GM21717 (cell line): Measurements from ENCODE around the gene RECK.
A peak's percentile ranks its signal among the peaks of the same experiment; 100 is the strongest.
"Not testable (repeated sequence)": the region's sequence is repeated elsewhere in the genome, so short reads cannot be mapped to it uniquely, and the experiment has no call there.

ENCODE experiments used
- ATAC-seq: cut with Tn5 transposase; IDR thresholded peaks from one replicate; pipeline ENCODE4 v1.9.1; 2021; ENCODE audit warnings: mild to moderate bottlenecking, moderate library complexity; ENCODE audit not compliant: unreplicated experiment

Gene RECK, protein sequence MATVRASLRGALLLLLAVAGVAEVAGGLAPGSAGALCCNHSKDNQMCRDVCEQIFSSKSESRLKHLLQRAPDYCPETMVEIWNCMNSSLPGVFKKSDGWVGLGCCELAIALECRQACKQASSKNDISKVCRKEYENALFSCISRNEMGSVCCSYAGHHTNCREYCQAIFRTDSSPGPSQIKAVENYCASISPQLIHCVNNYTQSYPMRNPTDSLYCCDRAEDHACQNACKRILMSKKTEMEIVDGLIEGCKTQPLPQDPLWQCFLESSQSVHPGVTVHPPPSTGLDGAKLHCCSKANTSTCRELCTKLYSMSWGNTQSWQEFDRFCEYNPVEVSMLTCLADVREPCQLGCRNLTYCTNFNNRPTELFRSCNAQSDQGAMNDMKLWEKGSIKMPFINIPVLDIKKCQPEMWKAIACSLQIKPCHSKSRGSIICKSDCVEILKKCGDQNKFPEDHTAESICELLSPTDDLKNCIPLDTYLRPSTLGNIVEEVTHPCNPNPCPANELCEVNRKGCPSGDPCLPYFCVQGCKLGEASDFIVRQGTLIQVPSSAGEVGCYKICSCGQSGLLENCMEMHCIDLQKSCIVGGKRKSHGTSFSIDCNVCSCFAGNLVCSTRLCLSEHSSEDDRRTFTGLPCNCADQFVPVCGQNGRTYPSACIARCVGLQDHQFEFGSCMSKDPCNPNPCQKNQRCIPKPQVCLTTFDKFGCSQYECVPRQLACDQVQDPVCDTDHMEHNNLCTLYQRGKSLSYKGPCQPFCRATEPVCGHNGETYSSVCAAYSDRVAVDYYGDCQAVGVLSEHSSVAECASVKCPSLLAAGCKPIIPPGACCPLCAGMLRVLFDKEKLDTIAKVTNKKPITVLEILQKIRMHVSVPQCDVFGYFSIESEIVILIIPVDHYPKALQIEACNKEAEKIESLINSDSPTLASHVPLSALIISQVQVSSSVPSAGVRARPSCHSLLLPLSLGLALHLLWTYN

DNA sequence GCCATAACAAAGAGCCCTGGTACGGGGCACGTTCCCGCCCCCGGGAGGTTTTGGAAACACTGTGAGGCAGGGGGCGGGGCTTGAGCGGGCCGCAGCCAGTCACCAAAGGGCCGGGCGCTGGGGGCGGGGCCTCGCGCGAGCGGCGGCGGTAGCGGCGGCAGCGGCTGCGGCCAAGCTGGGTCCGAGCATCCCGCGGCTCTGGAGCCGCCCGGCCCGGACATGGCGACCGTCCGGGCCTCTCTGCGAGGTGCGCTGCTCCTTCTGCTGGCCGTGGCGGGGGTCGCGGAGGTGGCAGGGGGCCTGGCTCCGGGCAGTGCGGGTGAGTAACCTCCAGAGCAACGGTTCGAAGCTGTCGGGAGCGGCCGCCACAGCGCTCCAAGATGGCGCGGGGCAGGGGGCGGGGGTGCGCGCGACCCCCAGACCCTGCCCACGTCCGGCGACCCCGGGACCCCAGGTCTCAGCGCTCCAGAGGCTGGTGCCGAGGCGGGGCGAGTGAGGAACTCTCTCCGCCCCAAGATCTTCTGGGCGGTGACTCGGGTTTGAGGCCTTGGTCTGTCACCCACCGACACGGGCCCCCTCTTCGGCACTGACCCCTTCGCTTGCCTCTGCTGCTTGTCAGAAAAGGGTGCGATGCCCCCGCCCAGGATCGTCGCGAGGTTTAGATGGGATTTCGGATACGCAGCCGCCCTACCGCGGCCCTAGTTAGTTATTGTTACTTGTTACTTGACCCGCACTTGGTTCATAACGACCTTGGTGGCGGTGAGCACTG, at the start of gene RECK:
Gene RECK, plus strand, starts transcription at position 134 of the 769 bp plus-strand sequence. Its CDS starts 86 bp downstream, at position 220.
- peak; percentile 75 for ATAC-seq

DNA sequence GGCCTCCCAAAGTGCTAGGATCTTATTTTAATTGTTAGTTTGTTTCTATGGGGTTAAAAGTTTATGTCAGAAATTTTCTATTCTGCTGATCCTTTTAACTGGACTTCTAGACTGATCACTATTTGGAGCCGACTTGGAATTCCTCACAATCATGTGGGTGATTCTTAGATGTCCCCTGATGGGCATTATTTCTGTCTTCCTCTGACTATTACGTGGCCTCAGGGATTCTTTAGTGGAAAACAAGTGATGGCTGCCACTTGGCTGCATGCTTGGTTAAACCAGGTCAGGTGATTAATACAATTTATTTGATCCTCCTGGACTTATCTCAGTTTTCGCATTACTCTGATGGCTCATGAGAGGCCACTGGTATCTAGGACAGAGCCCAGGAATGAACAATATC, 46.6 kb upstream of the RECK start:
- no peak for ATAC-seq

DNA sequence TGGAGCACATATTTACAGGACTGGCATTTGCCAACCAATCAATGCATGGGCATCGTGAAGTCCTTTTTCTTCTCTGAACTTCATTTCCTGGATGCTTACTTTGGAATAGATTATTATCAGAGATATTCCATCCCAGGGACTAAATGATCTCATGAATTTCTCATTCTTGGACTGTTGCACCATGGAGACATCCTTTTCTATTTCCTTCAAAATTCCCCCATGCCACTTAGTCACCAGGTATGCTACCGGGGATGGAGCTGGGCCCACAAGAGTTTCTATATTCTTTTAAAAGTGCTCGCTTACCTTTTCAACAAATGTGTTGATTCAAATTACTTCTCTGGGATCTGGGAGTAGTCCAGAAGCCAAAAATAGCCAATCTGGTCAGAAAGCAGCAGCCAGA, 43.6 kb upstream of the RECK start:
- not testable (repeated sequence) for ATAC-seq

DNA sequence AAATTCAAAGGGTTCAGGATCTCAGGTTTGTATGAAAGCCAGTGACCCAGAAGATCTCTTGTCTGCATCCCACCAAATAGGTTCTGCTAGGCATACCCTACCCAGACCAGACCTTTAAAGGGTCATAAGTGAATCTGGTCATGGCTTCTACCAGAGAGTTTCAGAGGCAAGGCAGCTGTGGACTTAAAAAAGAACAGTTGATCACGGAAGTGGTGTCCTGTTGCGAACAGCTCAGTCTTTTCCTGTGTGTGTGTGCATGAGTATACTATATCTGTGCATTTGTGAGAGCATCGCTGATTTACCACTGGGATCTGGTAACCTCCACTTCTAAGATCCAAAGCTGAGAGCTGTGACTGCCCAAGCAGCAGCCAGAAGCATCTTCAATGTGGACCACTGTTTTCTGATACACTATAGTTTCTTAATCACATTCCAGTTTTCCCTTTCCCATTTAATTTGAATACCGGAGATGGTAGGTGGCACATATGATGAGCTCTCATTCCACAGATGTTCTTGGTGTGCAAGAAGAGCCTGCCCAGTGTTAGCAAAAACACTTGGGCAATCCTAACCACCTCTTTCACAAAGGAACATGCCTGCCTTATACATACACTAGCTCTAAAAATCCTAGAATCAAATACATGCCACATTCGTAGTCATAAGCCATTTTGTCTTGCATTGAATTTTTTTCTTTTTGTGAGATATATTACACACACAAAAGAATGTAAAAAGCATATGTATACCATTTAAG, 42.6 kb upstream of the RECK start:
- ATAC-seq = no peak

DNA sequence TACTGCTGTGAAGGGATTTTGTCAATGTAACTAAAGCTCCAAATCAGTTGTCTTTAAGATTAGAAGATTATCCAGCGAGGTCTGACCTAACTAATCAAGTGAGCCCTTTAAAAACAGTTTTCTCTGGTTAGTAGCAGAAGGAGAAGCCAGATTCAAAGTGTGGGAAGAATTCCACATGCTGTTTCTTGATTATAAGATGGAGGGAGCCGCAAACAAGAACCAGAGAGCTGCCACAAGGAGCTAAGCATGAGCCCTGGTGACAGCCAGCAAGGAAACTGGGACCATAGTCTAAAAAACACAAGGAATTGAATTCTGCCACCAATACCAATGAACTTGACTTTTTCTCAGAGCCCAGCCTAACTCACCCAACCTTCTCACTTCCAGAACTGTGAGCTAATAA, 41.8 kb upstream of the RECK start:
- no peak for ATAC-seq

DNA sequence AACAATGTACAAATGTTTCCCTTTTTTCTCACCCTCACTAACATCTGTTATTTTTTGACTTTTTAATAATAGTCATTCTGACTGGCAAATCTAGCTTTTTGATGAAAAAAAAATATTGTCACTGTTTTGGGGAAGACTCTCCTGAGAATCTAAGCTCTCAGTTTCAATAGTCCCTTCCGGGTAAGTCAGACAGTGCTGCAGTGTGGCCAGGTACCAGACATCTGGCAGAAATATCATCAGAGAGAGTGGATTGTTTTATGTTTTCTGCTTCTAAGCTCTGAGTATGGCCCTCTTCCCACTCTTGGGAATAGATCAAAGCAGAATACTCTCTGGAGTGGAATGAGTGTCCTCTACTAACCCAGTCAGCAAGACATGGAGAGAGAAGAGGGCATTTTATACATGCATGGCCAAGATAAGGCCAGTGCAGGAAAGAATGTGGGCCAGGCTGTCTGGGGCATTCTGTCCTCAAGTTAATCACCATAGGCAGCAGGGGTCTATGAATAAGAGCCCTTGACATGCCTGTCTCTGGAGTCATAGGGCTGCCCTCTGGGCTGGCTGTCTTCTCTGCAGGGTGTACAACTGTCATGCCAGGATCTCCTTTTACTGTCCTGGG, 40.2 kb upstream of the RECK start:
- ATAC-seq = no peak

DNA sequence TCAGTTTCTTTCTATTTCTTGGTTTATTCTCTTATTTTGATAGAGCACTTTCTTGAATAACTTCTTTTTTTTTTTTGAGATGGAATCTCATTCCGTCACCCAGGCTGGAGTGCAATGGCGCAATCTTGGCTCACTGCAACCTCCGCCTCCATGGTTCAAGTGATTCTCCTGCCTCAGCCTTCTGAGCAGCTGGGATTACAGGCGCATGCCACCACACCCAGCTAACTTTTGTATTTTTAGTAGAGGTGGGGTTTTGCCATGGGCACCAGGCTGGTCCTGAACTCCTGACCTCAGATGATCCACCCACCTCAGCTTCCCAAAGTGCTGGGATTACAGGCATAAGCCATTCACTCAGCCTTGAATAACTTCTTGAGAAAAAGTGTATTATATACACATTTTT, 39.7 kb upstream of the RECK start:
- ATAC-seq = not testable (repeated sequence)

DNA sequence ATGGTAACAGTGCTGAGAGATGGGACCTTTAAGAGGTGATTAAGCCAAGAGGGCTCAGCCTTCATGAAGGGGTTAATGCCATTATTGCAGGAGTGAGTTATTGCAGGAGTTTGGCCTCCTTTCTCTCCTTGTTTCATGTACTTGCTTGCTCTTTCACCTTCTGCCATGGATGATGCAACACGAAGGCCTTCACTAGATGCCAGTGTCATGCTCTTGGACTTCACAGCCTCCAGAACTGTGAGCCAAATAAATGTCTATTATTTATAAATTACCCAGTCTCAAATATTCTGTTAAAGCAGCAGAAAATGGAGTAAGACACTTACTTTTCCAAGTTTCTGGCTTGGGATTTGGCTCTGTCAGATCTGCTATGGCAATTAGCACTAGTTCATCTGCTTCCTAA, 38.4 kb upstream of the RECK start:
- ATAC-seq = no peak

DNA sequence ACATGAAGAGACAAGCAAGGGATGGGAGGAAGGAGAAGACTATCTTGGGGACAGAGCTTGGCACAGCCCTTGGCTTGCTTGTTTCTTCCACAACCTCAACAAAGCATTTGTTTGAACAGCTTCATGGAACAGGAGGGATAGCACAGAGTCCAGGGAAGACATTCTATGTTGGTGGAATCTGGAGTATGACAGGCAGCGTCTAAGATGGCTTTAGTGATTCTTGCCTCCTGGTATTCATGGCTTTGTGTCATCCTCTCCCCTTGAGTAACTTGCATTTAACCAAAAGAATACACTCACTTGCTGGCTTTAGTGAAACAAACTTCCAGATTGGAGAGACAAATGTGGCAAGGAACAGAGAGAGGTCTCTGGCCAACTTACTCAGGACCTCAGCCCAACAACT, 30.8 kb upstream of the RECK start:
- no peak for ATAC-seq

DNA sequence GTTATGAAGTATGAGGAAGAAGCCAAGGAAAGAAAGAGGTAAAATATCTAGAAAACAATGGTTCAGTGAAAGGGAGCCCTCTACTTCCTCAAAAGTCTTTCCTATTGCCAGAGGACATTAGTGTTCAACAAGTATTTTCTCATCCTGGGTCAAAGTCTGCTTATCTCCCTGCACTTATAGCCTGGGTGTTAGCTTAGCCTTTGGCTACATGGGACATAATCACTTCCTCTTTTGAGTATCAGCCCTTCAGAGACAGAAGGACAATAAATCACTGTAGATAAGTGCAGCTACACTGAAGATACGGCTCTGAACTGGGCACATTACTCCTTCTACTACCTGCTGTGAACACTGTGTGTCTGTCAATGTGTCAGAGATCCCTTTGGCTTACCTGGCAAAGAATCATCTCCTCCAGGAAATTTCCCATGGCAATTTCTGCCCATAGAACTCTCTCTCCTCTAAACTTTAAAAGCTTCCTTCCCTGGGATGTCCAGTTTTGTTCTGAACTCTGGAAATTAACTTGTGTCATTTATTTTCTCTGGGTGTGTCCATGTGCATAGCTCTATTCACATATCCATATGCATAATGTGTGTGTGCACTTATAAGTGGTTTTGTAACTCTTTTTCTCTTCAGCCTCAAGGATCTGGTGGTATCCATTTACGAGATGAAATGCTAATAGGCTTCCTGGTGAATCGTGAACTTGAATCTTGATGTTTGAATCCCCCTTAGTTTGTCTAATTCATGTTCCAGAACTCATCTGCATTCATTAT, 30.0 kb upstream of the RECK start:
- no peak for ATAC-seq

DNA sequence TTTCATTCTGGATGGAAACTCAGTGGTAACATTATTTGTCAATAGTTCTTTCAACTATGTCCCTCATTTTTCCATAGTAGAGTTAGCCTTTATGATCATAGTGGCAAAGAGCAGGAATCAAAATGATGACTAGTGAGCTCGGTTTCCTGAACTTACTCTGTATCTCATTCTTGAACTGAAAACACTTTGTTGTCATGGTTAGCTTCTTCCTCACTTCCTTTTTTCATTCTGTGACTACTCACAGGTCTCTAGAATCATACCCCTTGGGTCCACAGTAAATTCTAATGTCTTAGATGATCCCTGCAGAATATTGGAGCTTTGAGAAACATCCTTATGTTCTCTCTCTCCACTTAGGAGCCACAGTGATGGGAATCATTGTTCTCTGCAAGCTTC, 29.4 kb upstream of the RECK start:
- ATAC-seq = no peak

DNA sequence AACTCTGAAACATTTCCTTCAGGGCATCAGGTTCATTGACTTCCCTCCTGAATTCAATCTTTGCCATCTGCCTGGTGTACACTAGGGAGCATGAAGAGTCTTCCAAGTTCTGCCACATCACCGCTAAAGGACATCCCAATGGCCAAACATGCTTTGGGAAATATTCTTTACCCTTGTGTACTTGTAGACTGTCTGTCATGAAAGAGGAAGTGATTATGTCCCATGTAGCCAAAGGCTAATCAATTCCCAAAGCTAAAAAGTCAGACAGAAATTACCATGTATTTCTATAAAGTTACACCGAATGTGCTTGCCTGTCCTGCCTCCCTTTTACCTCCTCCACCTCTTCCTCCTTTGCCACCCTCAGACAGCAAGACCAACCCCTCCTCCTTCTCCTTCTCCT, 28.9 kb upstream of the RECK start:
- no peak for ATAC-seq

DNA sequence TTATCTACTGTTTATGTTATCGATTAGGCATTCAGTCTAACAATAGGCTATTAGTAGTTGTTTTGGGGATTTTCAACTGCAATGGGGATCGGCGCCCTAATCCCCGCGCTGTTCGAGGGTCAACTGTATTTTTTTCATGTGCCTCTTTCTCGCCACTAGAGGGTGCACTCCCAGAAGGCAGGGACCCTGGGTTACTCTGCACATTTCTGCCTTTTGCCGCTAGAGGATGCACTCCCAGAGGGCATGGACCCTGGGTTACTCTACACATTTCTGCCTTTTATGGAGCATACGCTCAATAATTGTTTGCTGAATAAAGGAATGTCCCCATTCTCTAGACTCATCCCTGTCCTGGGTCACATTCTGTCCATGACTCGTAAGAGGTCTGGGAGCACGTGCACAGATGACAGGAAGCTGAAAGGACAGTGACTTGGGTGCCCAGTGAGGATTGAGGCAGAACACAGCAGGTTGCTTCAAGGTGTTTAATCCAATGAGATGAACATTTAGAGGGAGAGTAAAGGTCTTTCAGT, 27.9 kb upstream of the RECK start:
- no peak for ATAC-seq

DNA sequence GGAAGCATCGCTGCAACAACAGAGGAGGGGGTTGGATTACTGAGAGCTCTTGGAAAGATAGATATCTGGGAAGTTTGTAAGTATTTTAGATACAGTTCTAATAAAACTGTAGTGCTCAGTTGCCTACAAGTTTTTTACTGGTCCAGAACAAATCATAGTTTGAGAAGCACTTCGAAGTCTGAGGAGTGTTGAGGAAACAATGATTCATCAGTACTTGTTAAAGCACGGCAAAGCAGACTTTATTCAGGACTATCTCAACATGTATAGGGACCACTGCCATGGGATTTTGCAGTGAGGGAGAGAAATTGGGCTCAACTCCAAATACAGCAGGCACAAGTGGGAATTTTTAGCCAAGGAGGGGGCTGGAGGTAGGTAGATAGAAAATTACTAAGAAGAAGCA, 25.3 kb upstream of the RECK start:
- no peak for ATAC-seq

DNA sequence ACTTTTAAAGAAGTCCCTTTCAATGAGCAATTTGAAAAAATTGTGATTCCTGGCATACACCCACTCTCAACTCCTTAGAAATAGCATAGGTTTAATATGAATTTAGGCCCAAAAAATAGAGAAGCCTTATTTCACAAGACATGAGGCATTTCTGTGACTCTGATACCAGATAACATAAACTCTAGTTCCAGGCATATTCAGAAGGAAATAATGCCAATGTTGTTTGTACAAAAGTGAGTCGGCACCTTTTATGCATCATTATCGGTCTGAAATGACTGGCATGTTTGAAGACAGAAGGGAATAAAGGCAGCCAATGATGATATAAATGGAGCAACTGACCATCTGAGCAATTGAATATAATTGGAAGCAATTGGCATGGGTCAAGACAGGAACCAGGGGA, 19.4 kb upstream of the RECK start:
- ATAC-seq = no peak

DNA sequence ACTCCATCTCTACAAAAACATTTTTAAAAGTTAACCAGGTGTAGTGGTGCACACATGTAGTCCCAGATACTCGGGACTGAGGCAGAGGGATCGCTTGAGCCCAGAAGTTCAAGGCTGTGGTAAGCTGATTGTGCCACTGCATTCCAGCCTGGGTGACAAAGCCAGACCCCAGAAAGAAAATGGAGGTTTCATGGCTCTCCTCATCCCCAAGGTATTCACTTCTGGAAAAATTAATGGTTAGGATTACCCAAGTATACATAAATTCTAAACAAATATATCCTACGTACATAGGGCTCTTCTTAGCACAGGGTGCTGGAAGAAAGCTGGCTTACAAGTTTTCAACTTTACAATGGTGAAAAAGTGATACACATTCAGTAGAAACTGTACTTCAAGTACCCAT, 18.6 kb upstream of the RECK start:
- no peak for ATAC-seq

DNA sequence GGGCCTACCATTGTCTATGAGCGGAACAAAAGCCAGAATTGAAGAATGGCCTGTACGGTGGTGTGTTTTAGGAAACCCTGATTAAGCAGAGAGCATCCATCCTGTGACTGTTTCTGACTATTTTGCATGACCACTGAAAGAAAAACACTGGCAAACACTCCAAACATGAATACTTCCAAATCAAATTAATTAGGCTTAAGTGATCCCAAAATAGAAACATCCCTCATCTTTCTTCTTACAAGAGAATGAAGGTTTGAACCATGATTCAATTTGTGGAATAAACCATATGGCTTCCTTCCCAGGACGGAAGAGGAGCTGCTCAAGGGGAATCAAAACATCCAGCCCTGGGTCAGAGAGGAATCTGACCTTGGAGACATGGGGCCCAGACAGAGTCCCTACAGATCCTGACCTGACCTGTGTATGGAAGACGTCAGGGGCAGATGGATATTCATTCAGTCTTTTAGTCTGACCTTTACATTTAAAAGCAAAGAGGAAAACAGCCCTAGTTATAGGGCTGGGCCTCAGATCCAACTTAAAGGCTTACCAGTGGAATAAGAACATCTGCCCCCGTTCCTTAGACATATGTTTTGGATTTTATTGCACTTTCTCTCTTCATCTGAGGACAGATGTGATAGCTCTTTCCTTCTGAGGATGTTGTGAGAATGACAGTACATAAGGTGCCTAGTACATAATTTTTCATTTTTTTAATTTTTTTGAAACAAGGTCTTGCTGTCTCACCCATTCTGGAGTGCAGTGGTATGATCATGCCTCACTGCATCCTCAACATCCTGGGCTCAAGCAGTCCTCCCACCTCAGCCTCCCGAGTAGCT, 17.6 kb upstream of the RECK start:
- no peak for ATAC-seq

DNA sequence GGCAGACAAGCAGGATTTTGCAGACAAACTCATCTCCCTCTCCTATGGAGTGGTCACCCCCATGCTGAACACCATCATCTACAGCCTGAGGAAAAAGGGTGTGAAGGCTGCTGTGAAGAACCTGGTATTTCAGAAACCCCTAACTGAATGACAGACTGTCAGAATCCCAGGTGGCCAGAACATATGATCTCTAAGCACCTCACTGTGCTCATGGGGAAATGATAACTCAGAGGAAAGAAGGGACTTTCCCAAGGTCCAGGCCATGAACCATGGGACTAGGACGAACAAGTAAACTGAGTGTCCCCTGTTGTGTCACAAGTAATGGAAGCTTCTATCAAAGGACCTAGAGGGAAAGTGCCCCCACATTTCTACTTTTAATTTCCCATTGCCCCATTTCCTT, 14.7 kb upstream of the RECK start:
- no peak for ATAC-seq
